Heart right ventricle (tissue), 16 donors: ENCODE data around the gene TRERF1. TPM values are rescaled to one million over a fixed set of nuclear protein-coding genes. Genes with fewer than 3 reads are reported as not detected.
"Not testable (repeated sequence)": the region's sequence is repeated elsewhere in the genome, so short reads cannot be mapped to it uniquely, and the experiment has no call there.

Experiments used
- ATAC-seq, 8 donors: fragments of 200-7000 bp; cut with Tn5 transposase; one replicate each; pipeline ENCODE4 v1.9.1; 2020; ENCODE audit warnings: mild to moderate bottlenecking in 8 of 8, moderate library complexity in 8 of 8, moderate number of reproducible peaks in 1 of 8
- DNase-seq, 2 donors: peaks; one replicate each; pipeline ENCODE4 v3.0.0-alpha.2; 2020
- H3K27ac ChIP-seq, 10 donors: fragments of 200-600 bp; sonication (generic) in 2 of 10; one replicate each; pipeline versions ENCODE4 v1.5.0 to v1.8.0; 2020 to 2022; ENCODE audit warnings: mild to moderate bottlenecking in 3 of 10
- H3K27me3 ChIP-seq, 7 donors: fragments of 200-600 bp; one replicate each; pipeline ENCODE4 v1.8.0; 2021 to 2022; ENCODE audit warnings: mild to moderate bottlenecking in 2 of 7
- H3K36me3 ChIP-seq, 9 donors: fragments of 200-600 bp; sonication (generic) in 1 of 9; one replicate each; pipeline versions ENCODE4 v1.5.0 to v1.8.0; 2020 to 2022; ENCODE audit warnings: mild to moderate bottlenecking in 2 of 9
- H3K4me1 ChIP-seq, 9 donors: fragments of 200-600 bp; sonication (generic) in 1 of 9; one replicate each; pipeline versions ENCODE4 v1.5.0 to v1.8.0; 2020 to 2022; ENCODE audit warnings: mild to moderate bottlenecking in 4 of 9
- H3K4me3 ChIP-seq, 10 donors: fragments of 200-600 bp; sonication (generic) in 2 of 10; one replicate each; pipeline versions ENCODE4 v1.5.0 to v1.8.0; 2020 to 2022; ENCODE audit warnings: mild to moderate bottlenecking in 7 of 10, moderate library complexity in 2 of 10
- H3K9me3 ChIP-seq, 11 donors: fragments of 200-600 bp in 10 of 11; sonication (generic) in 2 of 11; one replicate each; pipeline versions ENCODE4 v1.5.0 to v1.8.0; 2013 to 2022; ENCODE audit warnings: mild to moderate bottlenecking in 2 of 11, control low read depth in 1 of 11, moderate library complexity in 1 of 11
- CTCF ChIP-seq, 9 donors: fragments of 200-600 bp; sonication (generic) in 2 of 9; IDR thresholded peaks; one replicate each; pipeline versions ENCODE4 v1.5.0 to v1.8.0; 2021 to 2022; ENCODE audit warnings: antibody characterized with exemption in 9 of 9, mild to moderate bottlenecking in 5 of 9, moderate library complexity in 1 of 9
- WGBS, 2 donors: extraction: QIAGEN DNeasy Blood & Tissue Kit; methylation state at CpG; one replicate each; pipeline ENCODE4 v1.1.7; 2013; ENCODE audit warnings: inconsistent platforms in 1 of 2; 5-methylcytosine and 5-hydroxymethylcytosine counted together
- intact Hi-C, 10 donors: fragments of 100-400 bp; cut with DNase I; formaldehyde crosslinking; loops; one replicate each; pipeline versions ENCODE4 v1.11.1 to v1.14.2; 2022
- polyA plus RNA-seq, 2 donors: library from polyadenylated mRNA; stranded (reverse); fragments of 200-250 nt; gene quantifications; one replicate each; pipeline ENCODE4 v1.2.3, GENCODE V29; 2013
- total RNA-seq, 10 donors: library from RNA; stranded (reverse); fragmentation: NEBNext Ultra II Directional in 3 of 10; extraction: Animal tissue kit (Norgen Biotek cat#: 25700) in 3 of 10; gene quantifications; one replicate each; pipeline versions ENCODE4 v1.2.1 to v1.2.4, GENCODE V29; 2021 to 2023
- donor health status: Arrhythmogenic right ventricular cardiomyopathy.
- donor health status: ischemic (EF 13 %, LVEDD 7.1; RV severe dilation, severe dysfunction).
- donor health status: healthy with polysubstance abuse.
- donor health status: DM: no; HTN: yes; CAD: no.
- donor health status: DM: no; HTN: no; CAD: no.
- donor health status: ischemic (EF 25% LVEDD 6.9; RV normal size, moderate dysfunction).
- donor health status: ischemic (EF 25% LVEDD 5.7; RV mildly dilated, moderate dysfunction).
- donor health status: healthy.
- donor health status: DM: yes; HTN: yes; CAD: no.
- donor health status: Ischemic cardiomyopathy.
- donor health status: ischemic (EF 35%, LVEDD 5.7; RV mildly dilated, moderate dysfunction).
- donor health status: nonischemic (EF 11% LVEDD 7.7; RV severe dilation, severe dysfunction).
- donor health status: DM: yes; HTN: yes; CAD: no.
- donor health status: PGD.
- donor health status: ischemic (EF 29% LVEDD 5.4; RV normal size, mild dysfunction).
- donor health status: nonischemic (EF 23%, LVEDD 6.1; RV moderate dilation, normal function).

TRERF1 gene
- total and polyA plus RNA-seq, 12 donors: 0.75 to 2.8 (median 1.6) TPM

GRCh38 chr6:42220807-42221206 lies 230.9 kb downstream of the TRERF1 start:
- DNase-seq (no peak), ATAC-seq (no peak)
- 72 to 80% methylated on average over 6 of the region's 6 CpGs for WGBS, 2 donors
- Histone ChIP-seq H3K4me3 (no peak overlapping the region), H3K27ac (no peak overlapping the region), H3K36me3 (no peaks in the 10 kb centered on the region), H3K27me3 (no peaks in the 10 kb centered on the region), H3K4me1 (peaks cover 0 to 22% (median 13%) of the 10 kb centered on the region in 9 donors), H3K9me3 (no peaks in the 10 kb centered on the region)
- intact Hi-C loops: loop anchor here in 3 of 10 donors (5.0 to 10.0 kb wide), 3 partner anchors 314 to 326 kb away; no protein-coding TSS in a partner anchor
- no peak for TF ChIP-seq CTCF (IDR thresholded peaks at IDR 0.05)

DNA sequence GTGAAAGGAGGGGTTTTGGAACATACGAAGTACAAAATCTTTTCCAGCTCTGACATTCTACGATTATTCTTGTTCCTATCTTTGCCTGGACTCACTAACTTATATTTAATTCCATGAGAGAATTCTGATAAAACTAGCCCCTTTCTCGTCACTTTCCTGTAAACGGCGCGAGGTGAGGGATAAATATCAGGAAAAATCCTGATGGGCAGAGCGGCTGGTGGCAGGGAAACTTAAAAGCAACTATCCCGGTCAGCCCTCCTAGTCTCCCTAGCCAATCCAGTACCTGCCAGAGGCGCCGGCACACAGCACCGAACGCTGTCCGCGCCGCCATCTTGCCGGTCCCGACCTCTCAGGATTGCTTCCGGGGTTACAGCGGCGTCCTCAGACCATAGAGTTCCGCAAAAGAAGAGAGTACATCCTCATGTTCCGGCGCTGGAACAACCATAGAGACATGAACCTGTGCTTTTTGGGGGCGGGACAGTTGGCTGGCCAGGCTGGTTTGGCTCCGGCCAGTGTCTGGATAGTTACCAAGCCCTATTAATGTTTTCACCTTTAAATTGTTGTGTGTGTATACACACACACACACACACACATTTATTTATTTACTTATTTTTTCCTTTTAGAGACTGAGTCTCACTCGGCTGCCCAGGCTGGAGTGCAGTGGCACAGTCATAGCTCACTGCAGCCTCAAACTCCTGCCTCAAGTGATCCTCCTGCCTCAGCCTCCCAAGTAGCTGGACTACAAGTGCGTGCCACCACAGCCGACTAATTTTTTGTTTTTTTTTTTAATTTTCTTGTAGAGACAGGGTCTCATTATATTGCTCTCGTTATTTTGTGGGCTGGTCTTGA lies 234.0 kb downstream of the TRERF1 start, which contains the start of gene MRPS10:
Gene MRPS10 (minus strand): TSS at position 343 of the 849 bp plus-strand sequence. CDS start 12 bp downstream, at position 331.
- ATAC-seq: peak; percentile 99 to 100 (median 100)
- WGBS, 2 donors: 10 to 11% methylated on average over 29 of the region's 29 CpGs
- no peaks in the 10 kb centered on the region for H3K27me3 ChIP-seq
- H3K36me3 ChIP-seq: peaks cover 0 to 17% (median 4%) of the 10 kb centered on the region in 9 donors
- H3K9me3 ChIP-seq: no peaks in the 10 kb centered on the region
- H3K4me1 ChIP-seq: peaks cover 0 to 28% (median 20%) of the 10 kb centered on the region in 9 donors
- no peak for TF ChIP-seq CTCF (IDR thresholded peaks at IDR 0.05)
- peak; percentile 88 to 94 for DNase-seq
- intact Hi-C loops: loop anchor here in 4 of 10 donors (2.0 to 10.0 kb wide), 6 partner anchors 237 to 659 kb away; partner anchors contain the start of genes PRICKLE4 (in 2 of the 4), TOMM6 (in 2 of the 4) and TRERF1 (in 1 of the 4)
- peak within 1 kb of the TSS in 9 of 10 donors; percentile 49 to 89 (median 81) for H3K27ac ChIP-seq
- H3K4me3 ChIP-seq: peak within 1 kb of the TSS; percentile 59 to 88 (median 77)

DNA sequence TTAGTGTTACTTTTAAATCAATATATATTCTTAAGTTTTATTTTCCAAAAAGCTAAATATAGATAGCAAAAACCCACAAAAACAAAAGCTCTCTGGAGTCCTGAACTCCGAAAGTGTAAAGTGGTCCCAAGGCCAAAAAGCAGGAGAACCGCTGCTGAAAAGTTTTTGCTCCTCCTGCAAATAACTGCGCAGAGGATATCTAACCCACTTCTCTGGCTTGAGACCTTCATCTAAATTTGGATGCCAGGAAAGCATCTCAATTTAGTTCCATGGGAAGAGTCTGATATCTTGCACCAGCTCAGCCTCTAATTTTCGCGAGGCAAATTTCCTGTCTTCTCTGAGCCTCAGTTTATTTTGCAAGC lies 234.6 kb downstream of the TRERF1 start:
- peak in 3 of 8 donors; percentile 12 to 39 (median 34) for ATAC-seq

DNA sequence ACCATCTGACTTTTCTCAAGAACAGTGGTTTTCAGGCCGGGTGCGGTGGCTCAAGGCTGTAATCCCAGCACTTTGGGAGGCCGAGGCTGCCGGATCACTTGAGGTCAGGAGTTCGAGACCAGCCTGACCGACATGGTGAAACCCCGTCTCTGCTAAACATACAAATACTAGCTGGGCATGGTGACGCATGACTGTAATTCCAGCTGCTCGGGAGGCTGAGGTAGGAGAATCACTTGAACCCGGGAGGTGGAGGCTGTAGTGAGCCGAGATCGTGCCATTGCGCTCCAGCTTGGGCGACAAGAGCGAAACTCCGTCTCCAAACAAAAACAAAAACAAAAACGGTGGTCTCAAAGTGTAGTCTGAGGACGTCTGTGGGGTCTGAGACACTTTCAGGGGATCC lies 235.2 kb downstream of the TRERF1 start:
- intact Hi-C loops: loop anchor here in 4 of 10 donors (2.0 to 10.0 kb wide), 6 partner anchors 238 to 660 kb away; partner anchors contain the start of genes PRICKLE4 (in 2 of the 4), TOMM6 (in 2 of the 4) and TRERF1 (in 1 of the 4)
- not testable (repeated sequence) for H3K27me3 ChIP-seq, DNase-seq, ATAC-seq, H3K9me3 ChIP-seq
- Histone ChIP-seq H3K36me3 (peaks cover 0 to 29% (median 13%) of the 10 kb centered on the region in 9 donors), H3K4me3 (peak overlapping the region in 7 of 10 donors; percentile 73 to 88 (median 79)), H3K4me1 (peaks cover 0 to 28% (median 20%) of the 10 kb centered on the region in 9 donors), H3K27ac (peak overlapping the region in 1 of 10 donors; percentile 89)
- WGBS, 2 donors: 85 to 88% methylated on average over 18 of the region's 18 CpGs

More for the DNA sequence above, 234.6 kb downstream of the TRERF1 start:
- no peak for TF ChIP-seq CTCF (IDR thresholded peaks at IDR 0.05)
- H3K36me3 ChIP-seq: peaks cover 0 to 23% (median 8%) of the 10 kb centered on the region in 9 donors
- no peaks in the 10 kb centered on the region for H3K27me3 ChIP-seq
- no peaks in the 10 kb centered on the region for H3K9me3 ChIP-seq
- H3K27ac ChIP-seq: peak overlapping the region in 9 of 10 donors; percentile 49 to 89 (median 81)
- WGBS, 2 donors: 1 to 2% methylated on average over 5 of the region's 5 CpGs
- intact Hi-C loops: loop anchor here in 4 of 10 donors (2.0 to 10.0 kb wide), 6 partner anchors 238 to 660 kb away; partner anchors contain the start of genes PRICKLE4 (in 2 of the 4), TOMM6 (in 2 of the 4) and TRERF1 (in 1 of the 4)
- H3K4me1 ChIP-seq: peaks cover 0 to 28% (median 20%) of the 10 kb centered on the region in 9 donors
- peak overlapping the region; percentile 59 to 88 (median 77) for H3K4me3 ChIP-seq
- DNase-seq: no peak
